Activated naive CD8-positive, alpha-beta T cell treated with anti-CD3 and anti-CD28 coated beads, Interleukin-2, amount 50 U/mL, for 24 hours (primary cell): ENCODE data around the gene CD81.

Source experiments
- ATAC-seq: fragments of 150-1000 bp; cut with Tn5 transposase; one replicate; pipeline ENCODE4 v1.10.0; 2021
- DNase-seq: peaks from one replicate; pipeline ENCODE4 v3.0.0; 2021
- H3K27ac Mint-ChIP-seq: one replicate; pipeline ENCODE4 v1.8.0; 2021; ENCODE audit warnings: mild to moderate bottlenecking, mixed read lengths
- H3K27me3 Mint-ChIP-seq: one replicate; pipeline ENCODE4 v1.8.0; 2021; ENCODE audit warnings: mixed read lengths
- H3K36me3 Mint-ChIP-seq: one replicate; pipeline ENCODE4 v1.8.0; 2021; ENCODE audit warnings: low read depth, mixed read lengths
- H3K4me1 Mint-ChIP-seq: one replicate; pipeline ENCODE4 v1.8.0; 2021; ENCODE audit warnings: mixed read lengths
- H3K4me3 Mint-ChIP-seq: one replicate; pipeline ENCODE4 v1.8.0; 2021; ENCODE audit warnings: mild to moderate bottlenecking, moderate library complexity, mixed read lengths
- H3K9me3 Mint-ChIP-seq: one replicate; pipeline ENCODE4 v1.8.0; 2021; ENCODE audit warnings: mixed read lengths

CD81 gene

GRCh38 chr11:2387266-2387987 lies 10.3 kb downstream of the CD81 start:
- peak; percentile 31 for DNase-seq
- peak overlapping the region; percentile 46 for H3K27ac Mint-ChIP-seq
- H3K4me1 Mint-ChIP-seq: peaks cover 53% of the 10 kb centered on the region

DNA sequence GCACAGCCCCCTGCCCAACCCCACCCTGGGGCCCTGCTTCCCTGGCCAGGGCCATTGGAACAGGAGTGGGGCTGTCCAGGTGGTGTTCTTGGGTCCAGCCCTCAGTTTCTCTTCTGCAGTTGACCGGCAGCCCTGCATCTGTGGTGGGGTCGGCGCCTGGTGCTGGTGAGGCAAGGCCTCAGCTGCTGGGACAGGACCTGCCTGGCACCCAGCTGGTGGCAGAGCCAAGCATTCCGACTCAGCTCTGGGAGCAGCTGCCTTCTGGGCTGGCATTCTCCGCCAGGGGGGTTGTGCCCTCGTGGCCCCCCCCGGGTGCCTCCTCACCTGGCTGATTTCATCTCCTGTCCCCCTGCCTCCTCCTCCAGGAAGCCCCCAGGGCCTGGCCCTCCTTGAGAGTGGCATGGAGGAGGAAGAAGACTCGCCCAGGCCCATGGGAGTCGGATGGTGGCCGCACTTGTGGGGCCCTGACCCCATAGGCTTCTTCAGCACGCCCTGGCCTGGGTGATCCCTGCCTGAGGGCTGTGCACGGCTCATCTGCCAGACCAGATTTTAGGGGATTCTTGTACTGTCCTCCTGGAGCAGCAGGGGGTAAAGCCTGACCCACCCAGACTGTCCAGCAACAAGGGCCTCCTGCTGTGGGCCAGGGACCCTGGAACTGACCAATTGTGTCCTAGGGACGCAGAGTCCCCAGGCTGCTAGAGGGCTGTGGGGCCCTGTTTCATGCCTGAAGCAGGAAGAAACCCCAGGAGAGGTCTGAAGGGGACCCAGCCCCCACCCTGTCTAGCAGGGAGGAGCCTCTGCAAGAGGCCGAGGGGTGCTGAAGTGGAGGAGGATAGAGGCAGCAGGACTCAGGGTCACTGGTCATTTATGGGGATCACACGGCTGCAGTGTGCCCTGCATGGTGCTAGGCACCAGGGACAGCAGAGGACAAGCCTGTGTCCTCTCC lies 11.6 kb downstream of the CD81 start:
- peaks cover 2% of the 10 kb centered on the region for H3K36me3 Mint-ChIP-seq
- H3K27ac Mint-ChIP-seq: no peak overlapping the region
- no peaks in the 10 kb centered on the region for H3K9me3 Mint-ChIP-seq
- no peak for ATAC-seq
- no peak for DNase-seq
- no peak overlapping the region for H3K4me3 Mint-ChIP-seq
- H3K4me1 Mint-ChIP-seq: peaks cover 50% of the 10 kb centered on the region
- no peaks in the 10 kb centered on the region for H3K27me3 Mint-ChIP-seq

More at GRCh38 chr11:2387266-2387987, 10.3 kb downstream of the CD81 start:
- Mint-ChIP-seq H3K36me3 (peaks cover 2% of the 10 kb centered on the region), H3K4me3 (peak overlapping the region; percentile 21), H3K27me3 (no peaks in the 10 kb centered on the region), H3K9me3 (no peaks in the 10 kb centered on the region)
- peak; percentile 40 for ATAC-seq

GRCh38 chr11:2389377-2390026 lies 12.4 kb downstream of the CD81 start:
- H3K4me1 Mint-ChIP-seq: peaks cover 47% of the 10 kb centered on the region
- H3K27me3 Mint-ChIP-seq: no peaks in the 10 kb centered on the region
- no peaks in the 10 kb centered on the region for H3K9me3 Mint-ChIP-seq
- H3K4me3 Mint-ChIP-seq: no peak overlapping the region
- ATAC-seq (no peak), DNase-seq (no peak)
- peak overlapping the region; percentile 11 for H3K27ac Mint-ChIP-seq
- peaks cover 2% of the 10 kb centered on the region for H3K36me3 Mint-ChIP-seq

GRCh38 chr11:2390091-2390724 lies 13.1 kb downstream of the CD81 start:
- Mint-ChIP-seq H3K27me3 (no peaks in the 10 kb centered on the region), H3K4me1 (peaks cover 40% of the 10 kb centered on the region), H3K36me3 (peaks cover 2% of the 10 kb centered on the region), H3K27ac (no peak overlapping the region), H3K9me3 (no peaks in the 10 kb centered on the region), H3K4me3 (no peak overlapping the region)
- DNase-seq (no peak), ATAC-seq (no peak)

- Mint-ChIP-seq H3K36me3 (peaks cover 2% of the 10 kb centered on the region), H3K27ac (no peak overlapping the region), H3K9me3 (no peaks in the 10 kb centered on the region), H3K4me1 (peaks cover 36% of the 10 kb centered on the region), H3K4me3 (no peak overlapping the region), H3K27me3 (no peaks in the 10 kb centered on the region)
- no peak for ATAC-seq
- no peak for DNase-seq
Observed at GRCh38 chr11:2390725-2391151, 13.6 kb downstream of the CD81 start.

DNA sequence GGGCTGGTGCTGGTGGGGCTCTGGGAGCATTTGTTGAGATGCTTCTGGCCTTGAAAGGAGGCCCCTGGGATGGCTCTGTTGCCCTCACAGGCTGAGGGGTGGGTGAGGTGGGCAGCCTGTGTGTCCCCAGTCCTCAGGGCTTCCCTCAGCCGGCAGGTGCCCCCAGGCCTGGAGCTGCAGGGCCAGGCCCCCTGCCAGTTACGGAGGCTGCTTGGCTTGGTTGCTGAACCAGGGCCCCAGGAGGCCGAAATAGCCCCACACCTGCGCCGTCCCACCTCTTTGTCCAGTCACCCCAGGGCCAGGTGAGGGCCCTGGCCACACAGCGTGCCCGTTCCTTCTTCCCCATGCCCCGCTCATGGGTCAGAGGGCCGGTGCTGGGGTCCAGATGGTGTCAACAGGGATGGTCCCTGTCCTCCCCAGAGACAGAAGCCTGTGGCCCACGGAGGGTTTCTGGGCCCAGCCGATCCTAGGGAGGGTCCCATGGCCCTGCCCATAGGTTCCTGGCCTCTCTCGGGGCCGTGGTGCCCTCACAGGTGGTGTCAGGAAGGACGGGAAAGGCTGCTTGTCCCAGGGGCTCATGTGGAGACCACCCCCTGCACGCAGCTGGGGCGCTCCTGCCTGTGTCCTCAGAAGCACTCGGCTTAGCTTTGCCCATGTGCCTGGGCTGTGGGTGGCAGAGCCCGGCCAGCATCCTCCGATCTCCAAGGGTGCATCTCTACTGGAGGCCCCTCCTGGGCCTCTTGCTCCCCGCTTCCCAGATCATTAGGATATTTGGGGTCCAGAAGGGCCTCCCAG lies 14.3 kb downstream of the CD81 start:
- no peak overlapping the region for H3K4me3 Mint-ChIP-seq
- DNase-seq (no peak), ATAC-seq (no peak)
- H3K36me3 Mint-ChIP-seq: peaks cover 2% of the 10 kb centered on the region
- H3K27ac Mint-ChIP-seq: no peak overlapping the region
- no peaks in the 10 kb centered on the region for H3K27me3 Mint-ChIP-seq
- H3K9me3 Mint-ChIP-seq: no peaks in the 10 kb centered on the region
- peaks cover 29% of the 10 kb centered on the region for H3K4me1 Mint-ChIP-seq

DNA sequence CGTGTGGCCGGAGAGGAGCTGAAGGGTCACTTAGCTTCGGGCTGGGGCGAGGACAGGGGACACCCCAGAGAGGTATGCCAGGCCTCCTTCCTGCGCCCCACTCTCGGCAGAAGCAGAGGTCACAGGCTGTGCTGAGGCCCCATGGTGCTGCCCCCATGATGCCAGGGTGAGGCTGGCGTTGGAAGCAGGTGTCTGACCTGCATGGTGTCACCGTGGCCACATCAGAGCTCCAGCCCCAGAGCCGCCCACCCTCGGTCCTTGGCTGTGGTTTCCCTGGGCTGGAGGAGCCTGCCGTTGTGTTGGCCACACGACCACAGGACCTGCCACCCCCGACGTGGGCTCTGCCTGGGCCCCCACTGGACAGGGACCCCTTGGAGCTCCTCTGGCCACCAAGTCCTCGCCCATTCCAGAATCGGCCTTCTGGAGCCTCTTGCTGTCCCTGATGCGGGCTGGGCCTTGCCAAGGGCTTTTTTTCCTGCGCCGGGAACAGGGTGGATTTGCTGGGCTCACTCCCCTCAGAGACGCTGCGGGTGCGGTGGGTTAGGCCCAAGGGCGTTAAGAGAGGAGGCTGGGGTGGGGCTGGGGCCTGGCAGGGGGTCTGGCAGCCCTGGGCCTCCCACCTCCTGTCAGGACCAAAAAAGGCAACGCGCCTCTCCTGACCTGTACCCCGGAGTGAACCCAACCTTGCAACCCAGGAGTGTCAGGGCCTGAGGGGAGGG lies 15.3 kb downstream of the CD81 start:
- Mint-ChIP-seq H3K36me3 (peaks cover 7% of the 10 kb centered on the region), H3K27ac (no peak overlapping the region)

GRCh38 chr11:2393111-2393868 lies 16.2 kb downstream of the CD81 start:
- Mint-ChIP-seq H3K9me3 (no peaks in the 10 kb centered on the region), H3K4me3 (no peak overlapping the region), H3K27me3 (no peaks in the 10 kb centered on the region), H3K4me1 (peaks cover 17% of the 10 kb centered on the region), H3K36me3 (peaks cover 9% of the 10 kb centered on the region), H3K27ac (no peak overlapping the region)
- ATAC-seq (no peak), DNase-seq (no peak)

More for the DNA sequence above, 15.3 kb downstream of the CD81 start:
- Mint-ChIP-seq H3K4me3 (no peak overlapping the region), H3K4me1 (peaks cover 22% of the 10 kb centered on the region), H3K9me3 (no peaks in the 10 kb centered on the region), H3K27me3 (no peaks in the 10 kb centered on the region)
- no peak for ATAC-seq
- no peak for DNase-seq

DNA sequence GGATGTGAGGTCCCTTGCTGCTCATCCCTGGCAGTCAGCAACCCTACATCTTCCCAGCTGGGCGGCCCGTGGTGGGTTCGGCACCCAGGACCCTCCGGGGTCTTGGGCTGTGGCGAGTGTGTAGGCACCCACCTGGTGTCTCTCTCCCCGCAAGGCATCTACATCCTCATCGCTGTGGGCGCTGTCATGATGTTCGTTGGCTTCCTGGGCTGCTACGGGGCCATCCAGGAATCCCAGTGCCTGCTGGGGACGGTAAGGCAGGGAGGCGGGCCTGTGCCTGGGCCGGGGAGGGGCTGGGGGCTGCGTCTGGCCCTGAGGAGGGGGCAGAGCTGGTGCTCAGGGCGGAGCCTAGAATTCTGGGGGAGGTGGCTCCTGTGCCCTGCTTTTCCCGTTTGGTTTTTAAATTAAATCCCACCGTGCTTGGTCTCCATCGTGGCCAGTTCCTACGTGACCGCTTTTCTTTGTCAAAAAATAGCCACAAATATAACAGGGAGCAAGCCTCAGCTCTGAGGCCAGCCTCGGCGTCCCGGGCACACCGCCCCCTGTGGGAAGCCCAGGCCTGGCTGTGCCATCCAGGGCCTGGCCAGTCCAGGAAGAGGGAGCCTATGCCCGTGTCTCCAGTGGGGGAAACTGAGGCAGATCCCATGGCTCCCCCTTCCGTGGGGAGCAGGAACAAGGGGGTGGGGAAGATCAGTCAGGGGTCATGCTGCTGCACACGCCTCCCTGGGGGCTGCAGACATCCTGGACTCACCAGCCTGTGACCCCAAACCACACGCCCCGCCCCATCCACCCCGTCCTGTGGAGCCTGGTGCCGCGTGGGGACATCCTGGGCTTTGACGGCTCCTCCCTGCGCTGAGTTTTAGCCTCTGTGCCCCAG lies 17.1 kb downstream of the CD81 start:
- no peak overlapping the region for H3K27ac Mint-ChIP-seq
- DNase-seq (no peak), ATAC-seq (peak; percentile 16)
- H3K4me1 Mint-ChIP-seq: peaks cover 13% of the 10 kb centered on the region
- H3K36me3 Mint-ChIP-seq: peaks cover 9% of the 10 kb centered on the region
- H3K27me3 Mint-ChIP-seq: no peaks in the 10 kb centered on the region
- H3K9me3 Mint-ChIP-seq: no peaks in the 10 kb centered on the region
- no peak overlapping the region for H3K4me3 Mint-ChIP-seq

DNA sequence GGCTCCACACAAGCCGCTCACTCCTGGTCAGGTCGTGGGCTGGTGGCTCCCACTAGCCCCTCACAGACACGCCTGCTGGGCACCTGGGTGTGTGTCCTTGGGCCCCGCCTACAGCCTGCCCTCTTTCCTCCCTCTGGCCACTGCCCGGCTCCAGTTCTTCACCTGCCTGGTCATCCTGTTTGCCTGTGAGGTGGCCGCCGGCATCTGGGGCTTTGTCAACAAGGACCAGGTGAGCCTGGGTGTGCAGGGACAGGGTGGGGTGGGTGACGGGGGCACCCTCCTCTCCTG lies 17.7 kb downstream of the CD81 start:
- Mint-ChIP-seq H3K27ac (no peak overlapping the region), H3K36me3 (peaks cover 9% of the 10 kb centered on the region), H3K27me3 (no peaks in the 10 kb centered on the region), H3K4me3 (no peak overlapping the region), H3K9me3 (no peaks in the 10 kb centered on the region), H3K4me1 (peaks cover 11% of the 10 kb centered on the region)
- DNase-seq: no peak
- no peak for ATAC-seq

GRCh38 chr11:2395211-2395730 lies 18.2 kb downstream of the CD81 start:
- no peak overlapping the region for H3K27ac Mint-ChIP-seq
- peaks cover 9% of the 10 kb centered on the region for H3K4me1 Mint-ChIP-seq
- no peaks in the 10 kb centered on the region for H3K9me3 Mint-ChIP-seq
- no peak for DNase-seq
- no peak for ATAC-seq
- no peak overlapping the region for H3K4me3 Mint-ChIP-seq
- H3K36me3 Mint-ChIP-seq: peaks cover 9% of the 10 kb centered on the region
- no peaks in the 10 kb centered on the region for H3K27me3 Mint-ChIP-seq

DNA sequence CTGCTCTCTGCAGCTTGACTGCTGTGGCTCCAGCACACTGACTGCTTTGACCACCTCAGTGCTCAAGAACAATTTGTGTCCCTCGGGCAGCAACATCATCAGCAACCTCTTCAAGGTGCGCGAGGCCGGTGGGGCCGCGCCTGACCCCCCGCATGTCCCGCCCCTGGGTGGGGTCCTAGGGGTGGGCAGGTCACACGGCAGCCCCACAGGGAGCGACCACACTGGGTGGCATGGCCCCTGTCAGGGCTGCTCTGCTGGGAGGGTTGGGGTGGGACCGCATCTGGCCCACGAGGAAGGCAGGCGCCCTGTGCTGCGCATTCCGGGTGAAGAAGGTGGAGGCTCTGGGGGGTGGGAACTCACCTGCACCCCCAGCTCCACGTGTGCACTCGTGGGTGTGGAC lies 18.7 kb downstream of the CD81 start:
- no peaks in the 10 kb centered on the region for H3K9me3 Mint-ChIP-seq
- no peak overlapping the region for H3K27ac Mint-ChIP-seq
- H3K4me3 Mint-ChIP-seq: no peak overlapping the region
- H3K4me1 Mint-ChIP-seq: peaks cover 6% of the 10 kb centered on the region
- no peak for ATAC-seq
- no peak for DNase-seq
- H3K36me3 Mint-ChIP-seq: peaks cover 9% of the 10 kb centered on the region
- H3K27me3 Mint-ChIP-seq: no peaks in the 10 kb centered on the region
